Prostate gland (tissue), 2 donors: ENCODE measurements around the gene DHRS7B. TPM values are rescaled to one million over a fixed set of nuclear protein-coding genes. Genes with fewer than 3 reads are reported as not detected.
A peak's percentile ranks its signal among the peaks of the same experiment; 100 is the strongest.
"Not testable (repeated sequence)": the region's sequence is repeated elsewhere in the genome, so short reads cannot be mapped to it uniquely, and the experiment has no call there.

Experiments used
- DNase-seq: peaks from one replicate; pipeline ENCODE4 v3.0.0-alpha.2; 2019; ENCODE audit warnings: low spot score
- H3K27ac ChIP-seq, 2 donors: fragments of 200-600 bp; sonication (generic); 2 replicates each; pipeline ENCODE4 v1.5.1; 2017 to 2019
- H3K27me3 ChIP-seq: fragments of 200-600 bp; sonication (generic); replicated peaks from 2 replicates; pipeline ENCODE4 v1.5.1; 2019; ENCODE audit not compliant: insufficient read depth
- H3K36me3 ChIP-seq, 2 donors: fragments of 200-600 bp; sonication (generic); 1 replicate in 1 of 2; 2 replicates in 1 of 2; pipeline versions ENCODE4 v1.5.1 to v1.8.1; 2017 to 2019
- H3K4me1 ChIP-seq: fragments of 200-600 bp; sonication (generic); replicated peaks from 2 replicates; pipeline ENCODE4 v1.5.1; 2019
- H3K4me3 ChIP-seq, 2 donors: fragments of 200-600 bp; sonication (generic); 2 replicates each; pipeline ENCODE4 v1.5.1; 2017 to 2019
- H3K9me3 ChIP-seq: fragments of 200-600 bp; sonication (generic); 2 replicates; pipeline ENCODE4 v1.5.1; 2017
- CTCF ChIP-seq, 4 experiments: fragments of 200-600 bp in 2 of 4; fragments of 450-650 bp in 2 of 4; sonication (generic) in 2 of 4; IDR thresholded peaks; 1 replicate in 3 of 4; 2 replicates in 1 of 4; pipeline ENCODE4 v1.5.1; 2016 to 2019; ENCODE audit warnings: antibody characterized with exemption in 4 of 4, mild to moderate bottlenecking in 2 of 4, moderate library complexity in 2 of 4
- POLR2A ChIP-seq: fragments of 450-650 bp; IDR thresholded peaks from one replicate; pipeline ENCODE4 v1.6.1; 2016; ENCODE audit warnings: antibody characterized with exemption, mild to moderate bottlenecking
- POLR2AphosphoS5 ChIP-seq: sonication (generic); formaldehyde crosslinking; IDR thresholded peaks from one replicate; pipeline ENCODE4 v1.6.1; 2017; ENCODE audit warnings: antibody characterized with exemption
- WGBS: methylation state at CpG from one replicate; pipeline ENCODE4 v1.1.5; 2018; 5-methylcytosine and 5-hydroxymethylcytosine counted together
- intact Hi-C: fragments of 100-400 bp; cut with DNase I; formaldehyde crosslinking; loops from one replicate; pipeline ENCODE4 v1.14.2; 2022
- total RNA-seq, 2 donors: library from RNA; depleted of rRNA; stranded (reverse); fragments of >200 nt; gene quantifications; one replicate each; pipeline ENCODE4 v1.1.0, GENCODE V29; 2016

The DHRS7B gene
- total RNA-seq, 2 donors from 2014 or later: 52.1 to 67.5 TPM

- no peaks in the 10 kb centered on the region for H3K36me3 ChIP-seq
- H3K27ac ChIP-seq: no peak overlapping the region
- no peaks in the 10 kb centered on the region for H3K9me3 ChIP-seq
- H3K27me3 ChIP-seq: no peaks in the 10 kb centered on the region
- H3K4me1 ChIP-seq: no peaks in the 10 kb centered on the region
- TF ChIP-seq POLR2AphosphoS5: no peak
- TF ChIP-seq CTCF (IDR thresholded peaks at IDR 0.05): no peak
- no peak for TF ChIP-seq POLR2A
- no peak for DNase-seq
- intact Hi-C loops: no loop called here
- WGBS: 88% methylated on average over 3 of the region's 3 CpGs
- no peak overlapping the region for H3K4me3 ChIP-seq
Measured at GRCh38 chr17:21108651-21109050, 18.1 kb upstream of the DHRS7B start.

GRCh38 chr17:21113049-21113690 lies 13.6 kb upstream of the DHRS7B start:
- no peak overlapping the region for H3K27ac ChIP-seq
- no peaks in the 10 kb centered on the region for H3K9me3 ChIP-seq
- H3K36me3 ChIP-seq: no peaks in the 10 kb centered on the region
- no peaks in the 10 kb centered on the region for H3K4me1 ChIP-seq
- no peak for DNase-seq
- H3K4me3 ChIP-seq: no peak overlapping the region
- WGBS: 65% methylated on average over 5 of the region's 5 CpGs
- TF ChIP-seq POLR2A (no peak), POLR2AphosphoS5 (no peak), CTCF (IDR thresholded peaks at IDR 0.05) (no peak)
- intact Hi-C loops: no loop called here
- H3K27me3 ChIP-seq: no peaks in the 10 kb centered on the region

- intact Hi-C loops: no loop called here
- H3K36me3 ChIP-seq: no peaks in the 10 kb centered on the region
- H3K27me3 ChIP-seq: no peaks in the 10 kb centered on the region
- no peak for DNase-seq
- H3K4me3 ChIP-seq: no peak overlapping the region
- no peaks in the 10 kb centered on the region for H3K4me1 ChIP-seq
- no peak overlapping the region for H3K27ac ChIP-seq
- no peaks in the 10 kb centered on the region for H3K9me3 ChIP-seq
- TF ChIP-seq POLR2A (no peak), POLR2AphosphoS5 (no peak), CTCF (IDR thresholded peaks at IDR 0.05) (no peak)
- 46% methylated on average over 1 of the region's 1 CpG for WGBS
Measured at GRCh38 chr17:21113716-21114115, 13.0 kb upstream of the DHRS7B start.

- H3K4me3 ChIP-seq, H3K27ac ChIP-seq, H3K27me3 ChIP-seq, H3K9me3 ChIP-seq, H3K36me3 ChIP-seq, H3K4me1 ChIP-seq, intact Hi-C loops, DNase-seq: not testable (repeated sequence)
- 90% methylated on average over 4 of the region's 4 CpGs for WGBS
Measured at GRCh38 chr17:21114791-21115190, 12.0 kb upstream of the DHRS7B start.

GRCh38 chr17:21119247-21119918 lies 7.4 kb upstream of the DHRS7B start:
- 35% methylated on average over 25 of the region's 25 CpGs for WGBS
- Histone ChIP-seq H3K27me3 (no peaks in the 10 kb centered on the region), H3K4me1 (no peaks in the 10 kb centered on the region), H3K36me3 (no peaks in the 10 kb centered on the region), H3K9me3 (no peaks in the 10 kb centered on the region), H3K4me3 (no peak overlapping the region), H3K27ac (peak overlapping the region; percentile 16 to 19)
- no peak for TF ChIP-seq POLR2A
- TF ChIP-seq POLR2AphosphoS5: peak; percentile 59
- peak; percentile 65 to 80 (median 80) for TF ChIP-seq CTCF (IDR thresholded peaks at IDR 0.05)
- intact Hi-C loops: no loop called here
- peak; percentile 60 for DNase-seq
